HG03565 (cell line): ENCODE data around the gene AHNAK.
"Not testable (repeated sequence)": the region's sequence is repeated elsewhere in the genome, so short reads cannot be mapped to it uniquely, and the experiment has no call there.

Experiments
- ATAC-seq: cut with Tn5 transposase; IDR thresholded peaks from one replicate; pipeline ENCODE4 v1.9.1; 2021; ENCODE audit warnings: mild to moderate bottlenecking, moderate library complexity; ENCODE audit not compliant: unreplicated experiment

The AHNAK gene

DNA sequence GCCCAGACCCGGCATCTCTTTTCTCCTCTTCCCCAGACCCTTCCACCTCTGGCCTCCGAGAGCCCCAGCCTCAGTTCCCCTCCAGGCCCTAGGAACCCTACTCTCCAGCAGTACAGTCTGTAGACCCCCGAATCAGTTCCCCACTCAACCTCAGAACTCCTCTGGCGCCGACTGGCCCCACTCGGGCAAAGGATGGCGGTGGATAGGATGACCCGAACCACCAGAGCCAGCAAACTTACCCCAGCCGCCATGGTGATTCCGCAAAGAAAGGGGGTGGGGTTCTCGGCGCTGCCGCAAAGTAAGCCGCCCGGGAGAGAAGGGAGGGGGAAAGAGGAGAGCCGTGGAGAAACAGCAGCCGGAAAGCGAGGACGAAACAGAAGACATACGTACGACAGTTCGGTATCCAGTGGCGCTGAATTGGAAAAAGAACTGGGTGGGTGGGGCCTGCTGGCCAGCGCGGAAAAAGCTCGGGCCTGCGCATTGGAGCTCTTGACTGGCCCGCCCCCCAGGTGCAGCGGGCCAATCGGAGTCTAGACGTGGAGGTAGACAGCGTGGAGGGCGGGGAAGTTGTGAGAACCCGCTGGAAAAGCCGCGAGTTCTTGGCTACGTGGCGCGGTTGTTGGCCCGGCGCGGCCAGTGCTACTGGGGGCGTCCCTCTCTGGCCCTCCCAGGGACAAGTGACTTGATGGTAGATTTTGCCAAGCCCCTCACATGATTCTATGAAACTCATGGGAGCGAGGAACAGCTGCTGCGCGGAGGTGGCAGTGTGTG is 27.2 kb upstream of the AHNAK start, which contains the start of gene EEF1G:
EEF1G (minus strand) TSS at position 300 of the 771 bp plus-strand sequence; CDS start at position 251, 49 bp downstream.
- peak; percentile 85 for ATAC-seq

DNA sequence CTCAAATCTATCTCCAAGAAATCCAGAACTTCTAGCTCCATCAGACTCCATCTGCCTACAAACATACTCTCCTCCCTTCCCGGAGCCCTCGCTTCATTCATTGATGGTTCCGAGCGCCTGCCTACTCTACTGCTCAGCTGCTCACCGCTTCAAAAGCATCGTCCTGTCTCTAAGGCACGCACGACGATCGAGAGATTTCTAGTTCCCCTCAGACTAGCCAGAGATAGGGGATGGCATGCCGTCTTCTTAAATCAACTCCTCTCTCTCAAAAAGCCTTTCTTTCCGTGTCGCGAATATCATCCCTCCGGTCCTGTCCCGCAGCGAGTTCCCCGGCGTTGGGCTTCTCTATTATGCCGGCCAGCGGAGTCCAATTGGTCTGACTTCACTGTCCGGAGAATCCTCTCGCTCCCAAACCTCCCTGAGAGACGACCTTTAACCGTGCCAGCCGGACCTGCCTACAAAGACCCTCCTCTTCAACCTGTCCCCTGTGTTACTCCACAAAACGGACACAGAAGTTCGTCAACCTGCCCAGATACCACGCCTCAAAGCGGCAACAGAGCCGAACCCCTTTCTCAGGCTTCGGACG is 26.5 kb upstream of the AHNAK start:
- no peak for ATAC-seq

DNA sequence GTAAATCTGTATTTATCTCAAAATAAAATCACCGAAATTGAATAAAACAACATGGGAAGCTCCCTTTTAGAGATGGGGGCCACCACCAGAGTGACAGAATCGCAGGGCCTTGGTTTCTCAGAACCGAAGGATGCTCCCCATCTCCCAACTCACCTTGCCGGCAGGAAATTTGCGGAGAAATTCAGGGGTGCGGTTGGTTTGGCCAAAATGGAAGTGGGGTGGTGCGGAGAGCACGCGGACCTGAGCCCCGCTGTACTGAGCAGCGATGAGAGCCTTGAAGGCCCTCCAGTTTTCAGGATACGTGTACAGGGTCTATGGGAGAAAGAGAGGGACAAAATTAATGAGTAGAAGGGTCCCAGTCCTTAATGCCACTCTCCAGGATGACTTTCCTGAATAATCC is 25.8 kb upstream of the AHNAK start:
- no peak for ATAC-seq

DNA sequence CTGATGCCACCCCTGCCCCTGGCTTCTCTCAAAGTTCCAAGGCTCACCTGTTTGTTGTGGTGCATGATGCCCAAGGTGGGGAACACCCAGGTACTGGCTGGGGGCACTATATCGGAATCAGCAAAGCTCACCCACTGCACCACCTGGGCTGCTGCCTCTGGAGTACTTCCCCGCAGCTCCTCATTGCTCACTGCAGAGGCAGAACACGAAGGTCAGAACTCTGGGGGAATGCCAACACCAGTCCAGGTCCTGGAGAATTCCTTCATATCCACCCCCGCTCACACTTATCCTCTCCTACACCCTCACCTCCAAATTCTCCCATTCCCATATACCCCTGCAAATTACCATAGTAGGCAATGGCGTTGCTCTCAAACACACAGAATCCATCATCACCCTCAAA is 24.9 kb upstream of the AHNAK start:
- not testable (repeated sequence) for ATAC-seq

DNA sequence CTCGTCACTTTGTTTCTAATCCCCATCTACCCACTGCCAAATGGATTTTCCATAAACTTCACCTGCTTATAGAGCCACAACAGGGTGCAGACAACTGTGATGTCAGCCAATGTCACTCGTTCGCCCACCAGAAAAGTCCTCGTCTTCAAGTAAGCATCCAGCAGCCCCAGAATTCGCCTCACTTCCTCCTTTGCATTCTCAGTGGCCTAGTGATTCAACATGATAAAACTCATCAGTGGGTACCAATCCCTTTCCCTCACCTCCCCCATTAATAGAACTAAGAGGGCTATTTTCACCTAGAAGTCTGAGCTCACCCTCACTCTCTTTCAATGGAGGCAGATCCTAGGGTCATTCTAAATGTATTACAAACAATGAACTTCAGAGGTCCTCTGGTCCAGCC is 24.3 kb upstream of the AHNAK start:
- ATAC-seq, result not testable (repeated sequence)

DNA sequence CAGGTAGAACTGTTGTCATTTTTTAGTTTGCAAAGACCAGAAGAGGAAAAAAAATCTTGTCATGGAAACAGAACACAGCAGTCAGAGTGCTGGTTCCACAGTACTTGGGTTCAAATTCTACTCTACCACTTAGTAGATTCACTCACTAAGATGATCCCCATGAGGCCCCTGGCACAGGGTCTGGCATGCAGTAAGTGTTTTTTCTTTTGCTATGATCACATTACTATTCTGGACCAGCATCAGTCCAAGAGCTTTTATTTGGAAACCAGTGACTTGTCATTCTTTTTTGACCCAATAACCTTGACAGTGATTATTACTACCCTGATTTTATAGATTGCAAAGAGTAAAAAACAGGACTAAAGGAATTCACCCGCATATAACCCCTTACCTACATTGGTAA is 23.0 kb upstream of the AHNAK start:
- no peak for ATAC-seq

DNA sequence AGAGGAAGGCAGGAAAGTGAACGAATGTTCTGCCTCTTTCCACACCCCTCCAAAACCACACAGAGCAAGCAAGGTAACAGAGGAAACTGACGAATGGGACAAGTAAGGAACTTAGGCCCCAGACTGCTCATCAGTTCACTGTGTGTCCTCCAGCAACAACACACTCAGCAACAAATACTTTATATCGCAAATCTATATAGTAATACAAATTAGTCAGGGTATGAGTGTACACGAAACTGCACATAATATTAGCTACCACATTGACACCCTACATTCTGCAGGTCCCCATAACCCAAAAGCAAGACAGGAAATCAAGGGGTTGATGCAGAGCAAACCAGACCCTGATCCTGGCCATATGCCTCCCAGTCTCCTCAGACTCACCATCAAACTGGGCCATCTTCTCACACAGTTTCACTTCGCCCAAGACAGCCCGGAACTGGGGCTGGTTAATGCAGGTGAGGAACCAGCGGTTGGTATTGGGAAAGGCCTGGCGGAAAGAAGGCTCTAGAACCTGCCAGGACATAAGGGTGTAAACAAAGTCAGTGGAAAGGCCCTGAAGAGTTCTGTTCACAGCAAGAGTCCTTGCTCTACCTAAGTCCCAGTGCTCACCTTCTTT is 20.5 kb upstream of the AHNAK start:
- ATAC-seq, result no peak

DNA sequence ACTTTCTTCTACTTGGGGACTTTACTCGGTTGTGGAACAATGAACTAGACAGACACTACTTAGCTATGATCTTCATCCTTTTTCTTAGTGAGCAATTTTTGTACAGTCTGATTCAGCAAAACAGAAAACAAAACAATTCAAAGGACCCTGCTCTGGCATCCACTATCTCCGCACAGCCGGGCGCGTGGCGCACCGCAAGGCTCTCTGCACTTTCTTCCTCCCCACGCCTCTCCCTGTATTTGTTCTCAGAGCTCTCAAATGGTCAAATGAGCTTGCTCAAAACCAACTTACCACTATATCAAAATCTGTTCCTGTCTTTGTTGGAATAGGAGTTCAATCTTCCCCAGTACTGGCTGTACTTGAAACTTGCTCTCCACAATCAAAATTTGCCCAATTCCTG is 19.6 kb upstream of the AHNAK start:
- no peak for ATAC-seq

DNA sequence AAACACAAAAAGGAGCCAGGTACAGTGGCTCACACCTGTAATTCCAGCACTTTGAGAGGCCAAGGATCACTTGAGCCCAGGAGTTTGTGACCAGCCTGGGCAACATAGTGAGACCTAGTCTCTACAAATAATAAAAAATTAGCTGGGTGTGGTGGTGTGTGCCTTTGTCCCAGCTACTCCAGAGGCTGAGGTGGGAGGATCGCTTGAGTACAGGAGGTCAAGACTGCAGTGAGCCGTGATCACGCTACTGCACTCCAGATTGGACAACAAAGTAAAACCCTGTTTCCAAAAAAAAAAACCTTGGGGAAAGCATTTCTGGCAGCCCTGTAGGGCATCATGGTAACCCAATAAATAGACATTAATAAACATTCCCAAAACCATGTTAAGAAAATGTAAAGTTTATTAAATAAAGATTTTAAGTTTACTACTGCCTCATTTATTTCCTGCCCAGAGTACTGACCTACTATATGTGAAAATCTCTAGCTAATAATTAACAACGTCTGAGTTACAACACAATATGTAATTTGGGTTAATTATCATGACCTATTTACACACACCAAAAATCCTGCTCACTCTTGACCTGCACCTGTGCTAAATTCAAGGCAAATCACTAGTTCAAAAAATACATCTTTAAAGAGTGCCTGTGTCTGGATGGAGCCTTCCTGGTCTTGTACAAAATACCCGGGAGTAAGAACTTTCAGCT is 18.6 kb upstream of the AHNAK start:
- no peak for ATAC-seq

DNA sequence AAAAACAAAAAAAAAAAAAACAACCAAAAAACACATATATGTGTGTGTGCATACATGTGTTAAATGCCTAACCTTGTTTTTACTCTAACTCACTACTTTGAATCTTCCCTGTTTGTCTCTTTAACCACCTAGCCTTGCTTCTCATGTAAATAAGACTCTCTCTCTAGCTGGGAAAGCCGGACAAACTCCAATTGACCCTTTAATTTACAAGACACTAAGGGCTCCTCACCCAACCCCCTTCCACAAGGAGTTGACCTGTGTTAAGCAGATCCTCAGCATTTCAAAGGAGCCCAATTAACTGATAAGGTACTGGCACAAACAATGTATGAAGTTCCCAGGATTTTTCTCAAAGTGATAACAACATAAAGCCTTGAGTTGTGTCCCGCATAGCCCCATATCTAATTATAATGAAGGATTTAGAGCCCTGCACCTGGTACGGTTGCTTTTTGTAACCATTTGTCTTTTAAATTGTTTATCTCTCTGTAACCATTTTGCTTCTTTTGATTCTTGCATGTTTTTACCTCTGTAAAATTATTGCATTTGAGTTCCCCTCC is 15.1 kb upstream of the AHNAK start:
- not testable (repeated sequence) for ATAC-seq

DNA sequence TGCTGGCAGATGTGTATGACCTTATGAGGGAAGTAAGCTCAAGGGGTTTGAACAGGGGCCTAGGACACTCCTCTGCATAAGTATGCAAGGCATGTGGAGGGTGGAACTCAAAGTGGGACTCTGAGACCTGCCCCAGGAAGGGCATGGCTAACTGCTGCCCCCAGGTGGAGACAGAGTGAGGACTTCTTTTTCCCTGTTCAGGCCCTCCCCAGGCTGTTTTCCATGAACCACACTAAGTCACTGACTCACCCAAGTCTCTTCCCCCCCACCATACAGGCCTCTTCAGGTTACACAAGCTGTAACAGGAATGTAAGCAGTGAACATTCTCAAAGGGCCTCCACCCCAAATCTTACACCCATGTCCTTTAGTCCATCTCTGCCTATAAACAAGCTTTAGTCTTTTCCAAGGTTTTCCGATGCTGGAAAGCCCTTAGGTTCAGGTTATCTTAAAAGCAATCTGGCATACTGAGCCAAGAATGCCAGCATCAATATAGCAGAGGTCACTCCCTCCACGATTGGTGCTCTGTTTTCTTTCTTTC is 14.0 kb upstream of the AHNAK start:
- ATAC-seq, result no peak

DNA sequence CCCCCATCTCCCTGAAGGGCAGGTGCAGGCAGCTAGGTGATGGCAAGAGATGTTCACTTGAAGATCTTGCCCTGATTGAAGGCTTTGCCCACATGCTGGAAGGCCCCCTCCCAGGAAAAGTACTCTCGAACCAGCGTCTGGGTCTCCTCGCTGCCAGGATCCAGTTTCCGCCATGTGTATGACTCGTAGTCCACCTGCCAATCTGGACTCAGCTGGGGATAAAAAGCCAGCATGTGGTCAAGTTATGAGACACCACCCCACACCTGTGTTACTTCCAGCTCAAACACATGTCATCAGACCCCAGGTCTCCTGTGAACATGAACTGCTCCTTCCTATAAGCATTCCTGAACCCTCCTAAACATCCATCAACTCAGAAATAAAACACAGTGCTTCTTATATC is 13.0 kb upstream of the AHNAK start:
- ATAC-seq, result not testable (repeated sequence)

DNA sequence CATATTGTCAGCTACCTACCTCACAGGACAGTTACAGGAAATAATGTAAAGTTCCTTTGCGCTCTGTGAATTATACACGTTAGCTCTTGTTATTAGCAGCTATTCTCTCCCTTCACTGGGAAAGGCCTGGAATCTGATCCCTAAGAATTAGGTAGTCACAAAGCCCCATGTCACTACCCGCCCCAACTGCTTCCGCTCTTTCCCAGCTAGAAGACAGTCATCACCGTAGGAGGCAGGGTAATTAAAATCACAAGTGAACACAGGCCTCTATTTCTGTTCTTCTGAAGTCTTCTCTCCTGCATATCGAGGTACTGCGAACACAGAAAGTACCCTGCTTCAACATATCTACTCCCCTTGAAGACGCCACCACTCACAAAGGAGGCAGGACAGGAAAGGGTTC is 12.6 kb upstream of the AHNAK start:
- ATAC-seq, result no peak

DNA sequence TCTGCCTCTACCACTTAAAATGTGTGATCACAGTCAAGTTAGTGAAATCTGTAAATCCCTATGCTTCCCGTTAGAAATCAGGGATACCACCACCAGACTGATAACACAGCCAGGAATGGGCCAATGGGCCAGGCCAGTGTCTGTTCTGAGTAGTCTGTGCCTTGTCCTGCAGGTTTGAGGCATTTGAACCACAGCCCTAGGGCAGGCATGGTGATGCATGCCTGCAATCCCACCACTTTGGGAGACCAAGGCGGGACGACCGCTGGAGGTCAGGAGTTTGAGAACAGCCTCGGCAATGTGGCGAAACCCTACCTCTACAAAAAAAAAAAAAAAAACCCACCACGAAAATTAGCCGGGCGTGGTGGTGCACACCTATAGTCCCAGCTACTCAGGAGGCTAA is 12.1 kb upstream of the AHNAK start:
- ATAC-seq, result no peak

DNA sequence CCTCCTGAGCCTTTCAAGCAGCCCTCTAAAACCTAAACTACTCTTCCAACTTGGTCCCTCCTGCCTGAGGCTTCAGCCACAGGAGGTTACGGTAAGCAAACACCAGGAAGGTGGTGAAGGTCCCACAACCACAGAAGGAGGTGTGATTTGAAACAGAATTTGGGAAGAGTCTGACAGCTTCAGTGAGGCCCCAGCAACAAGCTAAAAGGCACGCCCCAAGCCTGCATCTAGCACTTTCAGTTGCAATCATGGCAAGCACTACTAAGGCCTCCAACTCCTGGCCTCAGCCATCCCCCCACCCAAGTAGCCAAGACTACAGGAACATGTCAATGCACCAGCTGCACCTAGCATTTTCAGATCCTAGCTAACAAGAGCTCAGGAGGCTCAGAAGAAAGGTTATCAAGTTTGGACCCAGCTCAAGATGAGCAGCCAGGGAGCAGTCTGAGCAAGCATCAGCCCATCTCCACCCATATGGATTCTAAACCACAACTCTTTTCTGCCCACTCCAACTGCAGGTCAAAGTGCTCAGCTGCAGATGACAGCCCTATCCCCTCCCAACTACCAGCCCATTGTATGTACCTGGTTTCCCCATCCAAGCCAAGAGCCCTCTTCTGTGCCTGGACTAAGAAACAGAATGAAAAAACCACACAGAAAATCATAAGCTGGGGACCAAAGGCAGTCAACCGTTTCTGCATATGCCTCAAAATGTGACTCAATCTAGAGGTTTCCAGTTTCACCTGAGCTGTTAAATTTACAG is 10.4 kb upstream of the AHNAK start:
- ATAC-seq, result peak; percentile 9

DNA sequence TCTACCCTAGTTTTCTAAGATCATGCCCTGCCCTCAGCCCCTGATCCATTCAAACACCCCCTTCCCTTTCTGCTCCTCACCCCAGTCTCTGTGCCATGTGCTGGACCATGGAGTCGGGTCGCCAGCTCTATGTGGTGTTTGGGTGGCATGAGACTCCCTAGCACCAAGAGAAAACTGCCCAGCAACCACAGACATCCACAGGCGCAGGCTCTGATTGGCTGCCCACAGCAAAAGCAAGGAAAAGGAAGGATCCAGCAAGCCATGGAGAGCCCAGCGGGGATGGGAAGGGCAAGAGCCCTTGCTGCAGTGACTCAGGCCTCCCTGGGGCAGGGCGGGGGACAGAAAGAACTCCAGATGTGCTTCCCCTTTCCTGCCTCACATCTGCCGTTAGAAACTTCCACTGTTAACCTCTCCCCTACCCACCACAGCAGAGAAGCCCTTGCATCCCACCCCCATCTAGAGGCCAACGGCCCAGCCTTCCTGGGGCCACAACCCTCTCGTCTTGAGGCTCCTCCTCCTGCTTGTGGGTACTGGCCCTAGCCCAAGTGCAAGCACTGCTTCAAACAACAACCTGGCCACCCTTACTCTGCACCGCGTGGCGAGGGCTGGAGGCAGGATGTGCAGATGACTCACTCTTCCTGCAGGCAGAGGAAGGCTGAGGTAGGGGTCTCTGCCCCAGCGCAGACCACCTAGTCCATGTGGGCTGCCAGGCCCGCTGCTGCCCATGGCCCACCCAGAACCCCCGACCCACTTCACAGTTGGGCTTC is 9.7 kb upstream of the AHNAK start:
- peak; percentile 27 for ATAC-seq

DNA sequence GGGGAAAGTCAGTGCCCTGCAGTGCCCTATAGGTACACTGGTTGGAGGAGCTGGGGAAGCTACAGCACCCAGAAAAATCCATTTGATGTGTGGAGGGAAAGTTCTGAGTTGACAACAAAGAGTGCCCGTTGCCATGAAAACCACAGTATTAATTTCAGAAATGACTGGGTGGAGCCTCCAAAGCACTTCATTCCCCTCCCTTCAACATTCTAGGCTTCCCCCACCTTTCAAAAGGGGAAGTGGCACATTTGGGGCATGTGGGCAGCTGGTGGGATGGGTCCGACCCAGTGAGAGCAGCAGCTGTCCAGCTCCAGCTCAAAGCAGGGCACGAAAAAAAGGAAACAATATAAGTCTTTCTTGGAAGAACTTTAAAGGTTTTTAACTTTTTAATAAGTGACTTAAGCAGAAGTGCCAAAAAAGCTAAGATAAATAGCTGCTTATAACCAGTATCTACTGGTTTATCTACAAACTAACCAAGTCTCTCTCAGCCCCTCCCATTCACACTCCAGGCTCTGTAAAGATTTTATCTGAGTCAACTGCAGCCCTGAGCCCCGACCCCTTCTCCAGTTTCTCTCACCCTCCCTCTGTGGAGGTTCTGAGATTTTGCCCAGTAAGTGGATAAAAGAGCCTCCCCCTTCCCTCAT is 9.0 kb upstream of the AHNAK start:
- no peak for ATAC-seq

DNA sequence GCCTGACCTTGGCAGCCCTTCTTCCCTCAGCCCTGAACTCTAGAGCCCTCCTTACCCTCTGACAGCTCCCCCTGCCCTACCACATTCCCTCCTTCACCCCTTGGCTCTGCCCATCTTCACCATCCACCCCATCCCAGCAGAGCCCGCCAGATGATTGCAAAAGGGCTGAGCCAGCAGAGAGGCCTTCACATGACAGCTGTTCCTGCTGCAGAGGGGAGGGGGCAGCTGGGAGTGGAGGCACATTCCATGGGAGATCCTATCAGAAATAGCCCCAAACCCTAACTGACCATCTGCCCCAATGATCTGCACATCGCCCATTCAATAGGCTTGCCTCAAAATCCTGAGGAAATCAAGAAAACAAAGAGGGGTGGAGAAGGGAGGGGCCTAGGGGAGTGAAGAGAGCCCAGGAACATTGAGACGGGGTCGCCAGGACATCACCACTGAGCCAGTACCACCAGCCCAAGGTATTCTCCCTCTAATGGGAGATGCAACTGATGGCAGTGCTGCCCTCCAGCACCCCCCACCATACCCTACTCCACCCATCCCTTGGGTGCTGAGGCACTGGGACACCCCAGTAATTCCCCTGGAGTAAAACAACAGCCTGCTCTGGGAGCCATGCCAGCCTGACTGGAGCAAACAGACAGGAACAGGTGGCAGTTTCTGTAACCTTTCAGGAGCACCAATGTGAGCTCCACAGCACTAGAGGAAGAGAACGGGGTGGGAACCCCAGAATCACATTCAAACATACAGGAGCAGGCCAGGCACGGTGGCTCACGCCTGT is 8.0 kb upstream of the AHNAK start:
- no peak for ATAC-seq
